MM.1S (cell line): Measurements from ENCODE around the gene ELF2.

ENCODE experiments used
- DNase-seq: peaks from one replicate; pipeline ENCODE4 v3.0.0-alpha.2; 2015
- H2AFZ ChIP-seq: fragments of 300-600 bp; sonication (generic); 2 replicates; pipeline ENCODE4 v1.6.0; 2016; ENCODE audit warnings: antibody characterized with exemption, low read length
- H3F3A ChIP-seq: fragments of 300-600 bp; sonication (generic); 2 replicates; pipeline ENCODE4 v1.6.1; 2016; ENCODE audit warnings: mild to moderate bottlenecking, antibody characterized with exemption, low read length, moderate library complexity, mixed read lengths; ENCODE audit not compliant: insufficient read depth
- H3K27ac ChIP-seq: fragments of 300-600 bp; sonication (generic); 2 replicates; pipeline ENCODE4 v1.5.1; 2016; ENCODE audit warnings: mild to moderate bottlenecking, low read length
- H3K27me3 ChIP-seq: fragments of 300-600 bp; sonication (generic); replicated peaks from 2 replicates; pipeline ENCODE4 v1.6.0; 2016; ENCODE audit warnings: low read length; ENCODE audit not compliant: insufficient read depth
- H3K36me3 ChIP-seq: fragments of 300-600 bp; sonication (generic); replicated peaks from 2 replicates; pipeline ENCODE4 v1.6.1; 2016; ENCODE audit warnings: mild to moderate bottlenecking, low read length, mixed read lengths; ENCODE audit not compliant: insufficient read depth
- H3K4me1 ChIP-seq: fragments of 300-600 bp; sonication (generic); 2 replicates; pipeline ENCODE4 v1.6.1; 2016; ENCODE audit warnings: low read length, mixed read lengths
- H3K4me2 ChIP-seq: fragments of 300-600 bp; sonication (generic); 2 replicates; pipeline ENCODE4 v1.6.0; 2016; ENCODE audit warnings: low read depth, low read length
- H3K4me3 ChIP-seq: fragments of 300-600 bp; sonication (generic); 2 replicates; pipeline ENCODE4 v1.5.1; 2016; ENCODE audit warnings: low read length, mixed read lengths
- H3K79me2 ChIP-seq: fragments of 300-600 bp; sonication (generic); 2 replicates; pipeline ENCODE4 v1.6.1; 2016; ENCODE audit warnings: mixed run types, low read length, mixed read lengths
- H3K9ac ChIP-seq: fragments of 300-600 bp; sonication (generic); 2 replicates; pipeline ENCODE4 v1.6.1; 2016; ENCODE audit warnings: low read length, mixed read lengths
- H3K9me2 ChIP-seq: fragments of 300-600 bp; sonication (generic); replicated peaks from 2 replicates; pipeline ENCODE4 v1.6.1; 2016; ENCODE audit warnings: mild to moderate bottlenecking, low read length, mixed read lengths; ENCODE audit not compliant: insufficient read depth
- H3K9me3 ChIP-seq: fragments of 300-600 bp; sonication (generic); replicated peaks from 2 replicates; pipeline ENCODE4 v1.6.1; 2016; ENCODE audit warnings: mild to moderate bottlenecking, low read length, mixed read lengths; ENCODE audit not compliant: insufficient read depth
- H4K20me1 ChIP-seq: fragments of 300-600 bp; sonication (generic); 2 replicates; pipeline ENCODE4 v1.6.1; 2016; ENCODE audit warnings: mild to moderate bottlenecking, low read length, moderate library complexity, mixed read lengths; ENCODE audit not compliant: insufficient read depth
- CTCF ChIP-seq: fragments of 300-600 bp; sonication (generic); IDR thresholded peaks from 2 replicates; pipeline ENCODE4 v1.5.1; 2016; ENCODE audit warnings: antibody characterized with exemption, low read length, mixed read lengths
- EZH2 ChIP-seq: fragments of 300-600 bp; sonication (generic); optimal IDR thresholded peaks from 2 replicates; pipeline ENCODE3; 2017; ENCODE audit warnings: low read depth, mild to moderate bottlenecking, antibody characterized with exemption, low read length, mixed read lengths
- EZH2phosphoT487 ChIP-seq: fragments of 300-600 bp; sonication (generic); IDR thresholded peaks from 2 replicates; pipeline ENCODE4 v1.6.1; 2018; ENCODE audit warnings: antibody characterized with exemption, low read length

The ELF2 gene

DNA sequence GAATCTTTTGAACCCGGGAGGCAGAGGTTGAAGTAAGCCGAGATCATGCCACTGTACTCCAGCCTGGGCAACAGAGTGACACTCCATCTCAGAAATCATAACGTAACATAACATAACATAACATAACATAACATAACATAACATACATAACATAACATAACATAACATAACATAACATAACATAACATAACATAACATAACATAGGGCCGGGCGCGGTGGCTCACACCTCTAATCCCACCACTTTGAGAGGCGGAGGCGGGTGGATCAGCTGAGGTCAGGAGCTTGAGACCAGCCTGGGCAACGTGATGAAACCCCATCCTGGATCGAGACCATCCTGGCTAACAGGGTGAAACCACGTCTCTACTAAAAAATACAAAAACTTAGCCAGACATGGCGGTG is 84.7 kb downstream of the ELF2 start:
- Histone ChIP-seq H3K9me2 (no peaks in the 10 kb centered on the region), H3K9me3 (no peaks in the 10 kb centered on the region), H3F3A (no peaks in the 10 kb centered on the region), H3K4me3 (no peak overlapping the region), H3K36me3 (no peaks in the 10 kb centered on the region), H2AFZ (no peak overlapping the region), H3K4me1 (no peaks in the 10 kb centered on the region), H3K27me3 (no peaks in the 10 kb centered on the region), H4K20me1 (no peaks in the 10 kb centered on the region), H3K27ac (no peak overlapping the region), H3K79me2 (no peaks in the 10 kb centered on the region), H3K4me2 (no peak overlapping the region), H3K9ac (no peak overlapping the region)
- no peak for TF ChIP-seq CTCF
- TF ChIP-seq EZH2: no peak
- no peak for TF ChIP-seq EZH2phosphoT487
- no peak for DNase-seq

DNA sequence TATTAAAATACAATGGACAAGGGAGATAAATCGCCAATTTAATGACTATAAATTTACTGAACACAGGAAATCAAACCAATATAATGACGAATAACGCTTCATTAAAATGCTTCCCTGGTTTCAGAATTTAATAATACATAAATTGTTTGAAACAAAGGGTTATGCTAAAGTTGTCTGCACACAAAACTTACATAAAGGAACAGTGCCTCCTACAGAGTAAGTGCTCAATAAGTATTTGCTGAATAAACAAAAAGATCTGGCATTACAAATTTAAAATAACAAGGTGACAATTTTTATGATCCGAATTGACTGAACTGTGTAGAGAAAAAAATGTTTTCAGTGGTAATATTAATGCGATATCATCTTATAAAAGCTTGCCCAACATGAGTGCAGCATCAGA is 91.9 kb downstream of the ELF2 start:
- H2AFZ ChIP-seq: peak overlapping the region; percentile 82; the same call in 1 of the 2 replicates
- H3K4me3 ChIP-seq: peak overlapping the region; percentile 97
- H4K20me1 ChIP-seq: peaks cover 11% of the 10 kb centered on the region; the same call in 1 of the 2 replicates
- H3K27ac ChIP-seq: peak overlapping the region; percentile 90; the same call in 1 of the 2 replicates
- H3K9me3 ChIP-seq: no peaks in the 10 kb centered on the region
- no peaks in the 10 kb centered on the region for H3K36me3 ChIP-seq
- DNase-seq: peak; percentile 39
- peak overlapping the region; percentile 62; the same call in 1 of the 2 replicates for H3K9ac ChIP-seq
- H3K27me3 ChIP-seq: no peaks in the 10 kb centered on the region
- peaks cover 13% of the 10 kb centered on the region; the same call in 1 of the 2 replicates for H3K4me1 ChIP-seq
- no peak for TF ChIP-seq EZH2phosphoT487
- TF ChIP-seq CTCF: peak; percentile 35
- H3K9me2 ChIP-seq: no peaks in the 10 kb centered on the region
- peaks cover 37% of the 10 kb centered on the region for H3K79me2 ChIP-seq
- peaks cover 33% of the 10 kb centered on the region for H3F3A ChIP-seq
- H3K4me2 ChIP-seq: peak overlapping the region; percentile 87

DNA sequence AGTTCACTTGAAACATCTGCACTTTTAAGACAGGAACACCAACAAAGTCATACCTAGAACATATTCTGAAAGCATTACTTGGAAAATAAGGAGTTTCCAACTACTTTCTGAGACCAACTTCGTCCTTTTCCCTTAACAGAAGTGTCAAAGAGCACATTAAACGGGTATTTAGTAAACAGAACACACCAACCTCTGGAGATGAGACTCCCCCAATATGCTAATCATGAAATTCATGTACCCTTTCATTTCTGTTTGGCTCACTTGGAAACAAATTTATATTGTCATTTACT is 92.3 kb downstream of the ELF2 start:
- Histone ChIP-seq H3K27ac (peak overlapping the region; percentile 90), H4K20me1 (peaks cover 11% of the 10 kb centered on the region; the same call in 1 of the 2 replicates), H3K9me3 (no peaks in the 10 kb centered on the region), H3K9ac (peak overlapping the region; percentile 62), H3K4me1 (peaks cover 13% of the 10 kb centered on the region; the same call in 1 of the 2 replicates), H3K36me3 (no peaks in the 10 kb centered on the region), H3K27me3 (no peaks in the 10 kb centered on the region), H3K9me2 (no peaks in the 10 kb centered on the region), H3F3A (peaks cover 33% of the 10 kb centered on the region), H3K79me2 (peaks cover 41% of the 10 kb centered on the region), H2AFZ (peak overlapping the region; percentile 82), H3K4me3 (peak overlapping the region; percentile 97), H3K4me2 (peak overlapping the region; percentile 87)
- DNase-seq: no peak
- TF ChIP-seq EZH2 (no peak), EZH2phosphoT487 (no peak), CTCF (no peak)
